KBM-7 (cell line): Measurements from ENCODE around the gene RSRP1.
"Not testable (repeated sequence)": the region's sequence is repeated elsewhere in the genome, so short reads cannot be mapped to it uniquely, and the experiment has no call there.

Source experiments
- DNase-seq: peaks from one replicate; pipeline ENCODE4 v3.0.0-alpha.2; 2015
- in situ Hi-C: fragments of 300-500 bp; cut with MboI; formaldehyde crosslinking; loops from 2 replicates; pipeline ENCODE4 v1.14.3; 2020; ENCODE audit warnings: low sequenced_read_pairs, low pct_unique_long_range_greater_than_20kb, mixed read lengths

RSRP1 gene

GRCh38 chr1:25260336-25260735 lies 13.1 kb upstream of the RSRP1 start:
- DNase-seq, in situ Hi-C loops: not testable (repeated sequence)

- DNase-seq, result peak; percentile 29
- in situ Hi-C loops, result not testable (repeated sequence)
Observed at GRCh38 chr1:25259813-25260212, 12.6 kb upstream of the RSRP1 start.

DNA sequence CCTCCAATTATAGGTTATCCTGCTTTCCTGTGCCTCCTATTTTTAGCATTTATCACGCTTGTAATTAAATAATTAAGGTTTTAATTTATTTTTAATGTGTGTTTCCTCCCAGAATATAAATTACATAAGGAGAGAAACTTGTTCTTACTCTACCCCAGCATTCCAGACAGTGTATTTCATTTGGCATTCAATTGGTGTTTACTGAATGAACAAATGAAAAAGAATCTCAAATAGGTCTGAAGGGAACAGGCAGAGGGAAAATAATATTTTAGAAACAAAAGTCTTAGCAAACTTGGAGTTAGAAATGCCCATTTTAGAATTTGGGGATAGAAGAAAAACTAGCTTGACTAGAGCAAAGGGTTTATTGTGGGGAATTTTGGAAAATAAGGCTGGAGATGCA lies 9.9 kb upstream of the RSRP1 start:
- in situ Hi-C loops, result no loop called here
- no peak for DNase-seq

DNA sequence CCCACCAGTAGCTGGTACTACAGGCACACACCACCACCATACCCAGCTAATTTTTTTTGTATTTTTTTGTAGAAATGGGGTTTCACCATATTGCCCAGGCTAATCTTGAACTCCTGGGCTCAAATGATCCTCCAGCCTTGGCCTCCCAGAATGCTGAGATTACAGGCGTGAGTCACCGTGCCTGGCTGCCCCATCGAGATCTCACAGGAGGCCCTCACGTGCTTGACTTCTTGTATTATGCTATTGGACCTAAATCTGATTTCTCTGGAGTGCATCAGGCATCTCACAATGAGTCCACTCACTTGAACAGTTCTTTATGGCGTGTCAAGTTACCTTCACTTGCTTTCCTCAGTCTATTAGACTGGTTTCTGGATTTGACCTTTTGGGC lies 9.3 kb upstream of the RSRP1 start:
- in situ Hi-C loops, result no loop called here
- DNase-seq, result no peak

DNA sequence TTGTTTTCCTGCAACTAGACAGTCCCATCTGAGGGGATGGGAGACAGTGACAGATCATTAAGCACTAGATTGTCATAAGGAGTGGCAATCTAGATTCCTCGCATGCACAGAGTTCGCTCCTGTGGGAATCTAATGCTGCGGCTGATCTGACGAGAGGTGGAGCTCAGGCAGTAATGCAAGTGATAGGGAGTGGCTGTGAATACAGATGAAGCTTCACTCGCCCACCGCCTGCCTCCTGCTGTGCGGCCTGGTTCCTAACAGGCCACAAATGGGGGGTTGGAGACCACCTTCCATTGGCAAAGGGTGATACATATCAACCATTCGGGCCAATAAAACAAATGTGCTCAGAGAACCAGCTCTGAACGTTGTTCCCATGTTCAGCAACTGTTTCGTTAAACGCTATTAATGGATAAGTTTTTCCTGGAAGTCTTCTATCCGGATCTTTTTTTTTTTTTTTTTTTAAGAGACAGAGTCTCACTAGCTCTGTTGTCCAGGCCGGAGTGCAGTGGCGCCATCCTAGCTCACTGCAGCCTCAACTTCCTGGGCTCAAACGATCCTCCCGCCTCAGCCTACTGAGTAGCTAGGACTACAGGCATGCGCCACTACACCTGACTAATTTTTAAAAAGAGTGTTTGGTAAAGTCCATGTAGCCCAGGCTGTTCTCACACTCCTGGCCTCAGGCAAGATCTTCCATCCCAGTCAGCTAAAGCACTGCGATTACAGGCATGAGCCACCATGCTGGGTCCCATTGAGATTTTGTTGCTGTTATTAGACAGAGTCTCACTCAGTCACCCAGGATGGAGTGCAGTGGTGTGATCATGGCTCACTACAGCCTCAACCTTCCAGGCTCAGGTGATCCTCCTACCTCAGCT lies 8.7 kb upstream of the RSRP1 start:
- no peak for DNase-seq
- in situ Hi-C loops, result no loop called here

DNA sequence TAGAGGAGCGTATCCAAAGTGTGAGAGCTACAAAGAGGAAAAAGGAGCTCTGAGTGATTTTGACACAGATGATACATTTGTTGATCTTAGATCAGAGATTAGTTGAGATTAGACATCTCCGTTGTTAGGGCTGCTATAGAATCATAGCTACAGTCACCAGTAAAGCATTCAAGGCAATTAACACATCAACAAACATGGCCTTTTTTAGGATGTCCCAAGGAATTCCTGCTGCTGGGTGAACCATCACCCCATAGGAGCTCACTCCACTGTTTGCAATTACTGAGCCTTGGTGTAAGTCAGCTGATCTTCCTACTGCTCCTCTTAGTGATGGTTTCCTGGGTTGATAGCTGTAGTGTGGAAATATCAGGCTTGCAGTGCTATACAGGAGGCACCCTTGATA lies 6.7 kb upstream of the RSRP1 start:
- no peak for DNase-seq
- in situ Hi-C loops, result no loop called here

DNA sequence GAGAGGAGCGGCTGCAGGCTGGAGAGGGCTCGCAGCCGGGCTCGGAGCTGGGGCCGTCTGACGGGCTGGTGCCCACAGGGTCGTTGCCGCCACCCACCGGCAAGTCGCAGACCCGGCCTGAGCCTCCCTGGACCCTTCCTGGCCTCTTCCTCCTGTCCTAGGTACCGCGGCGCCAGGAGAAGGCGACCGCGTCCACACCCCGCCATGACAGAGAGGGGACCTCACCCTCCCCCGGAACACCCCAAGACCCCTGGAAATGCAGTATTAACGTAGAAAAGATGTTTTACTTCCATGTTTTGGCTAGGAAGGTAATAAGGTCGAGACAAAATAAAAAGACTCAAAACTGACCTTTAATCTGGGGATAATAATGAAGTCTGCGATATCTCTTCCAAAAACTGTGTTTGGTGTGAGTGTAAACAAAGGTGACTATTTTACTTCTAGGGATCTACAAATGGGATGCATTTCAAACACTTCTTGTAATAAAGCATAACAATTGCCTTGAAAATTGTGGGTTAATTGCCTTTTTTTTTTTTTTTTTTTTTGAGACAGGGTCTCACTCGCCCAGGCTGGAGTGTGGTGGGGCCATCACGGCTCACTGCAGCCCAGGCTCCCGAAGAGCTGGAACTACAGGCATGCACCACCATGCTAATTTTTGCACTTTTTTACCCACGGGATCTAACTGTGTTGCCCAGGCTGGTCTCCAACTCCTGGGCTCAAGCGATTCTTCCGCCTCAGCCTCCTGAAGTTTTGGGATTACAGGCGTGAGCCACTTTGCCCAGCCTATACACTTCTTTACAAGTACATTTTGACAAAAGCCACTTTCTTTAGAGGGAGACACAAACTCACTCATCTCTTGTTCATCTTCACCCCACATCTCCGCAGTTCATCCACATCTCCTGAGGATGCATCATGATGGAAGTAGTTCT lies 838 bp upstream of the RSRP1 start:
- no peak for DNase-seq
- in situ Hi-C loops, result no loop called here

- in situ Hi-C loops, result no loop called here
- DNase-seq, result no peak
Observed at GRCh38 chr1:25246600-25247023, 642 bp downstream of the RSRP1 start.

DNA sequence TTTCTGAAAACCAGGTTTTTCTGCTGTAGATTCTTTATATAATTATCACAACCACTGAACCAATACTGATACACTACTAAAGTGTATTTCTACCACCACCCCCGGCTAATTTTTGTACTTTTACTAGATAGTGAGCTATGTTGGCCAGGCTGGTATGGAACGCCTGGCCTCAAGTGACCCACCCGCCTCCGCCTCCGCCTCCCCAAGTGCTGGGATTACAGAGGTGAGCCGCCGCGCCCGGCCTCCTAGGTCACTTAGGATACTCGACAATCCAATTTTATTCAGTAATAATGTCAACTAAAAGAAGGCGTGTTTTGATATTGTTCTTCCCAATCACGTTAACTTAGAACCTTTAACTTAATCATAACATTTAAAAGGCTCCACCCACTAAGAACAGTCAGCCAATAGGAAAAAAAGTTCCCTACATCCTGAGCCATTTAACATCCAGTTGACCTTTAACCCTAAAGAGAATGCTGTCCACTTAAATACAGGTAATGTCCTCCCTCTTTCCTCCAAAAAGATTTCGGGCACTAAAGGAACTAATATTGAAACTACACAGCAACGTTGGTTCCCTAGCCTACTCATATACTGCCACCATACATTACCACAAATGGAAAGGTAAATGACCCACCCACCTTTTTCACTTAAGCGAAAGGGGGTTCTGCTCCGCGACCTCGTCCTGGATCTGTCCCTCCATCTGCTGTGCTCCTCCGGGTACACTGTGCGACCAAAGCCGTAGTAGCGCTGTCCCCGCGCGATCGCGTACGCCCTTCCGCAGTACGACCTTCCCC lies 1.2 kb downstream of the RSRP1 start:
- peak; percentile 30 for DNase-seq
- in situ Hi-C loops, result no loop called here

GRCh38 chr1:25245393-25245792 lies 1.9 kb downstream of the RSRP1 start:
- no peak for DNase-seq
- in situ Hi-C loops, result no loop called here

DNA sequence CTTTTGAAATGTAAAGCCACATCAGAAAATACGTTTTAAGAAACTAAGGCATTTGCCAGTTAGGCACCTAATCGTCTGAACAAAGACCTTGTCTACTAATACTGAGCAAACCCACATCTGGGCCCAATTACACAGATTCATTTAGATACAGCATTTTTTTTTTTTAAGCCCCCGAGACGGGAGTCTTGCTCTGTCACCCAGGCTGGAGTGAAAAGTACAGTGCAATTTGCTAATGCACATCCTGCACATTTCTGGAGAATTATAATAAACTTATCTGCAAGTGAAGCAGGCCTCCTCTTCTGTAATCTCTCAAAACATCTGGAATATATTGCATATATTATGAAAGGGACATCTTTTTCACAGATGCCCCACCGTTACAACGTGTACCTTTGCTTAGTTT lies 3.3 kb downstream of the RSRP1 start:
- DNase-seq, result no peak
- in situ Hi-C loops, result no loop called here

- peak; percentile 94 for DNase-seq
- in situ Hi-C loops, result no loop called here
Observed at GRCh38 chr1:25239681-25240541, 7.3 kb downstream of the RSRP1 start.

DNA sequence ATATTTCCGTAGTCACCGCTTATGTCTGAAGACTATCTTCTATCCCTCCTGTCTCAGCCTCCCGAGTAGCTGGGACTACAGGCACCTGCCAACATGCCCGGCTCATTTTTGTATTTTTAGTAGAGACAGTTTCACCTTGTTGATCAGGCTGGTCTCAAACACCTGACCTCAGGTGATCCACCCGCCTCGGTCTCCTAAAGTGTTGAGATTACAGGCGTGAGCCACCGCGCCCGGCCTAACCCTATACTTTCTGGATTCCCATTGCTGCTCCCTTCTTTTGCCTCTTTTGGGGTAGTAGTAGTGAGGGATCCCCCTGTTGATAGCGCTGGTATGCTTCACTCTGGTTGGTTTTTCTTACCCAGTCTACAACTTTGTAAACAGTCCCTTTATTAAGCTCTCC lies 9.2 kb downstream of the RSRP1 start:
- in situ Hi-C loops, result no loop called here
- DNase-seq, result no peak

GRCh38 chr1:25236261-25236660 lies 11.0 kb downstream of the RSRP1 start:
- peak; percentile 32 for DNase-seq
- in situ Hi-C loops, result not testable (repeated sequence)

DNA sequence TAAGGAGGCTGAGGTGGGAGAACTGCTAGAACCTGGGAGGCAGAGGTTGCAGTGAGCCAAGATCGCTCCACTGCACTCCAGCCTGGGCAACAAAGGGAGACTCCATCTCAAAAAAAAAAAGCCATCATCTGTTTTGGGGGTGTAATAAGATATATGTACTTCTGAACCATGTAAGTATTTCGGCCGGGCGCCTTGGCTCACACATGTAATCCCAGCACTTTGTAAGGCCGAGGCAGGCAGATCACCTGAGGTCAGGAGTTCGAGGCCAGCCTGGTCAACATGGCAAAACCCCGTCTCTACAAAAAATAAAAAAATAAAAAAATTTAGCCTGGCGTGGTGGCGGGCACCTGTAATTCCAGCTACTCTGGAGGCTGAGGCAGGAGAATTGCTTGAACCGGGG lies 11.8 kb downstream of the RSRP1 start:
- DNase-seq, result not testable (repeated sequence)

DNA sequence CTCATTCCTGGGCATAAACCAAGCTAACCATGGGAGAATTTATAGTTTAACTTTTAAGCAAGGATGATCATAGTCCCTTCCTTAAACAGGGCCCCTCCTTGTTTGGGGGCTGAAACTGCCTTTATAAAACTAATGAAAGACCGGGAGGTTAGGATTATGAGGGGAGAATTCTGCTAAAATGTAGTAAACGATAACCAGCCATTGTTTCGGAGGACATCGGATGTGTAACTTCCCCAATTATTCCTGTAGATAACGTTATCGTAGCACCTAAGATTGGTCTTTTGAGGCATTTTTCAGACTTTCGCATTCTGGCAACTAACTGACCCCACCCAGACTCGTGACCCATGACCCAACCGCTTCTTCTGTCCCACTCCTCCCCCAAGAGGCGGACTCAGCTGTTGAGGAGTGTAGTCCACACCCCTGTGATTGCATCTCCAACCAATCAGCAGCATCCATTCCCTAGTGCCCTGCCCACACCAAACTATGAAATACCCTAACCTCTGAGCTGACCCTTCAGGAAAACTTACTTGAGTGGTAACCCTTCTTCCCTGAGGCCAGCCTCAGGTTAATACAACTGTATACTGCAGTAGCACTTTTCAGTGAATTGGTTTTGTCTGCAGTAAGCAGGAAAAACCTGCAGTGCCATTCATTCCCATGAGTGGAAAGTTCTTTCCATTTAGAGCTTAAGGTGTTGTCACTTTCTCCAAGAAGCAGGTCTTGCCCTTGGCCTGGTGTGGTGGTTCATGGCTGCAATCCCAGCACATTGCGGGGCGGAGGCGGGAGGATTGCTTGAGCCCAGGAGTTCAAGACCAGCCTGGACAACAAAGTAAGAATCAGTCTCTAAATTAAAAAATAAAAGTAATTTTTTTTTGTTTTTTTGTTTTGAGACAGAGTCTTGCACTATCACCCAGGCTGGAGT lies 14.1 kb downstream of the RSRP1 start:
- in situ Hi-C loops, result no loop called here

More for the DNA sequence above, 11.8 kb downstream of the RSRP1 start:
- in situ Hi-C loops, result not testable (repeated sequence)

DNA sequence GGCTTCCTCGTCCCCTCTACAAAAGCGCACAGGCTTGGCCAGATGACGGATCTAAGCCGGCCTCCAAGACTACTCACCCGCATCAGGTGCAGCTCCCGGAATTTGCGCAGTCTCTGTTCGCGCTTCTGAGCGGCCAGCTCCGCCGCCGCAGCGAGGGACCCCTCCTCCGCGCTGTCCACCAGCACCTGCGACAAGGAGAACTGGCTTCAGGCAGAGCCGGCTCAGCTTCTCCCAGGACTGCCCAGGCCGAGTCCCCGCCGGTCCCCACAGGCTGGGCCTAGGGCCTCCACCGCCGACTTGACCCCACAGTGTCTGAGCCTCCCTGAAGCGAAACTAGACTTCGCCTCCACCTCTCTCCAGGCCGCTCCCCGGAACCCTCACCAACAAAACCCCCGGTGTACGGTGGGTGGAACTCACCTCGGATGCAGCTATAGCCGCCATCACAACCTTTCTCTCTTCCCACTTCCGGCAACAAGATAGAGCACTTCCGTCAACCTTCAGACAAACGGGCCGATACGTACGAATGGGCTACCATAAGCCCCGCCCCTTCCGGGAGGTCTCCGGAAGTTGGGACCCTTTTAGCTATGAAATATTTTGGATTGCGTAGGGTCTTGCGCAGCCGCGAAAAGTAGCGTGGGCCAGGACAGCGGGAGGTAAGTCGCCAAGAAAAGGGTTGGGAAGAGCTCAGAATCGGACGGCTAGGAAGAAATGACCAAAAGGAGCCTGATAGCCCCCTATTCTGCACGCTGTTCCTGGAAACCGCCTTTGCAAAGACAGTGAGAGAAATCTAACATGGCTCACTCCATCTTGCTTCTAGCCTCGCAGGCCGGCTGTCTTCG lies 15.0 kb downstream of the RSRP1 start, which contains the start of gene SYF2:
Gene SYF2 (minus strand): TSS at position 476 of the 839 bp plus-strand sequence. CDS start 35 bp downstream, at position 441.
- in situ Hi-C loops, result no loop called here
- peak; percentile 92 for DNase-seq

More for the DNA sequence above, 14.1 kb downstream of the RSRP1 start:
- peak; percentile 82 for DNase-seq
